ENCODE results near the gene GBE1. TPM values are rescaled to one million over a fixed set of nuclear protein-coding genes. Genes with fewer than 3 reads are reported as not detected.
A peak's percentile ranks its signal among the peaks of the same experiment; 100 is the strongest.

Gene GBE1
- polyA plus RNA-seq, 1 donor (not counting 4 experiments of a cell fraction or from before 2014, with no cell fraction given): 30.2 TPM

DNA sequence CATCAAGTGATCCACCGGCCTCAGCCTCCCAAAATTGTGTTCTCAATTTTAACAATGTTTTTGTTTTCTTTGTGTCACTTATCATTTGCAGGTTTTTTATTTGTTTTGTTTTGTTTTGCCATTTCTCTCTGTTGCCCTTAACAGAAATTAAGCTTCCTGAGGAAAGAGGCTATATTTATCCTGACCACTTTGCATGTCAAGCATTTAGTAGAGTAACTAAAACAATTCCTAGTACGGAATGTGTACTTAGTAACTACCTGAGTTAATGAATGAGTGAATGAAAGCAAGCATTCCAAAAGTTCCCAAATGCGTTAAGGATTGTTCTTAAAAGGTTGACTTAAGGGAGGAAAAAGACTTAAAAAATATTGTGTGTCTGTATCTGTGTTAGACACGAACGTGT, 193.1 kb downstream of the GBE1 start:
- Histone ChIP-seq H3K27me3 (ENCODE audit: control insufficient read depth, extremely low read depth, insufficient read depth, low read length) (no peaks in the 10 kb centered on the region), H3K27ac (ENCODE audit: control insufficient read depth, insufficient read depth, low read length) (no peak overlapping the region), H3K79me2 (ENCODE audit: control insufficient read depth, insufficient read depth, low read length) (no peaks in the 10 kb centered on the region), H2AFZ (ENCODE audit: control insufficient read depth, low read length) (no peak overlapping the region), H3K4me1 (ENCODE audit: control insufficient read depth, extremely low read depth, insufficient read depth, low read length) (peaks cover 8% of the 10 kb centered on the region), H3K4me2 (ENCODE audit: control insufficient read depth, extremely low read depth, insufficient read depth, low read depth, low read length) (no peak overlapping the region), H4K20me1 (ENCODE audit: control insufficient read depth, extremely low read depth, insufficient read depth, low read length) (no peaks in the 10 kb centered on the region), H3K9ac (ENCODE audit: control insufficient read depth, extremely low read depth, insufficient read depth, low read length) (no peak overlapping the region), H3K9me3 (ENCODE audit: control insufficient read depth, low read depth, low read length) (no peaks in the 10 kb centered on the region), H3K4me3 (ENCODE audit: control insufficient read depth in 2 of 3, extremely low read depth in 1 of 3, insufficient read depth in 2 of 3, low read depth in 1 of 3, low read length in 3 of 3) (no peak overlapping the region), H3K36me3 (ENCODE audit: control insufficient read depth in 2 of 2, extremely low read depth in 1 of 2, insufficient read depth in 2 of 2, low read length in 2 of 2) (no peaks in the 10 kb centered on the region), H3K9me1 (ENCODE audit: control insufficient read depth, extremely low read depth, insufficient read depth, low read length) (no peaks in the 10 kb centered on the region)
- DNase-seq (ENCODE audit: low read depth, low spot score) (no peak), FAIRE-seq (no peak)
- TF ChIP-seq, protein P1, sequence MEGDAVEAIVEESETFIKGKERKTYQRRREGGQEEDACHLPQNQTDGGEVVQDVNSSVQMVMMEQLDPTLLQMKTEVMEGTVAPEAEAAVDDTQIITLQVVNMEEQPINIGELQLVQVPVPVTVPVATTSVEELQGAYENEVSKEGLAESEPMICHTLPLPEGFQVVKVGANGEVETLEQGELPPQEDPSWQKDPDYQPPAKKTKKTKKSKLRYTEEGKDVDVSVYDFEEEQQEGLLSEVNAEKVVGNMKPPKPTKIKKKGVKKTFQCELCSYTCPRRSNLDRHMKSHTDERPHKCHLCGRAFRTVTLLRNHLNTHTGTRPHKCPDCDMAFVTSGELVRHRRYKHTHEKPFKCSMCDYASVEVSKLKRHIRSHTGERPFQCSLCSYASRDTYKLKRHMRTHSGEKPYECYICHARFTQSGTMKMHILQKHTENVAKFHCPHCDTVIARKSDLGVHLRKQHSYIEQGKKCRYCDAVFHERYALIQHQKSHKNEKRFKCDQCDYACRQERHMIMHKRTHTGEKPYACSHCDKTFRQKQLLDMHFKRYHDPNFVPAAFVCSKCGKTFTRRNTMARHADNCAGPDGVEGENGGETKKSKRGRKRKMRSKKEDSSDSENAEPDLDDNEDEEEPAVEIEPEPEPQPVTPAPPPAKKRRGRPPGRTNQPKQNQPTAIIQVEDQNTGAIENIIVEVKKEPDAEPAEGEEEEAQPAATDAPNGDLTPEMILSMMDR (optimal IDR thresholded peaks at IDR 0.05 in 1 of 3, IDR thresholded peaks at IDR 0.05 in 1 of 3, conservative IDR thresholded peaks at IDR 0.05 in 1 of 3; ENCODE audit: extremely low read depth in 1 of 3, insufficient read depth in 2 of 3, low read length in 3 of 3): no peak
- TF ChIP-seq EZH2 (IDR thresholded peaks at IDR 0.05; ENCODE audit: low read length): no peak
- dilution Hi-C loops (cut with MboI; ENCODE audit: extremely low pct_ligation_motif_present, low sequenced_read_pairs): no loop called here

DNA sequence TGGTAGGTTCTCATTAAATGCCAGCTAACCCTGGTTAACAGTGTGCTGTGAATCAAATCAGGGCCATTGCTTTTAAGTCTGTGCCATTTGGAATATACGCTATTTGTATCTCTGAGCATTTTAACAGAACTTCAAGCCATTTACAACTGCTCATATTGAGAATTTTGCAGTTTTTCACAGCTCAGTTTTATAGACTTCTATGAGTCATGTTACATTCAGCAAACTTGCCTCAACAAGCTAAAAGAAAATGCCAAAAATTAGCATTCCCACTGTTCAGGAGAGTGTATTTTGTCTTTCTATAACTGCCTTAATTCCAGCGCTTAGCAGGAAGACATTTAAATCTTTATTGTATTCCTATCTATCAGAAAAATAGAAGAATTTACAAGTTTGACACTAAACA, 196.4 kb downstream of the GBE1 start:
- H3K9me1 ChIP-seq (ENCODE audit: control insufficient read depth, extremely low read depth, insufficient read depth, low read length): no peaks in the 10 kb centered on the region
- no peak overlapping the region for H3K4me3 ChIP-seq (ENCODE audit: control insufficient read depth in 2 of 3, extremely low read depth in 1 of 3, insufficient read depth in 2 of 3, low read depth in 1 of 3, low read length in 3 of 3)
- FAIRE-seq: peak; percentile 75

More for the DNA sequence above, 196.4 kb downstream of the GBE1 start:
- Histone ChIP-seq H3K27ac (ENCODE audit: control insufficient read depth, insufficient read depth, low read length) (no peak overlapping the region), H4K20me1 (ENCODE audit: control insufficient read depth, extremely low read depth, insufficient read depth, low read length) (no peaks in the 10 kb centered on the region), H3K9me3 (ENCODE audit: control insufficient read depth, low read depth, low read length) (no peaks in the 10 kb centered on the region), H2AFZ (ENCODE audit: control insufficient read depth, low read length) (no peak overlapping the region), H3K4me1 (ENCODE audit: control insufficient read depth, extremely low read depth, insufficient read depth, low read length) (peaks cover 8% of the 10 kb centered on the region), H3K27me3 (ENCODE audit: control insufficient read depth, extremely low read depth, insufficient read depth, low read length) (no peaks in the 10 kb centered on the region), H3K4me2 (ENCODE audit: control insufficient read depth, extremely low read depth, insufficient read depth, low read depth, low read length) (peak overlapping the region; percentile 18), H3K9ac (ENCODE audit: control insufficient read depth, extremely low read depth, insufficient read depth, low read length) (no peak overlapping the region), H3K36me3 (ENCODE audit: control insufficient read depth in 2 of 2, extremely low read depth in 1 of 2, insufficient read depth in 2 of 2, low read length in 2 of 2) (peaks cover 0 to 1% of the 10 kb centered on the region in 2 experiments), H3K79me2 (ENCODE audit: control insufficient read depth, insufficient read depth, low read length) (no peaks in the 10 kb centered on the region)
- TF ChIP-seq, protein P1 (optimal IDR thresholded peaks at IDR 0.05 in 1 of 3, IDR thresholded peaks at IDR 0.05 in 1 of 3, conservative IDR thresholded peaks at IDR 0.05 in 1 of 3; ENCODE audit: extremely low read depth in 1 of 3, insufficient read depth in 2 of 3, low read length in 3 of 3): no peak
- no peak for DNase-seq (ENCODE audit: low read depth, low spot score)
- dilution Hi-C loops (cut with MboI; ENCODE audit: extremely low pct_ligation_motif_present, low sequenced_read_pairs): no loop called here

Measured in keratinocyte (primary cell).